K562 (cell line): ENCODE data around the gene PRKAR1B.

Source experiments
- CEBPB ChIP-seq: fragments of 450-650 bp; IDR thresholded peaks from 2 replicates; pipeline ENCODE4 v1.6.1; 2016; ENCODE audit warnings: missing genetic modification characterization, missing compliant biosample characterization
- CHD2 ChIP-seq: IDR thresholded peaks from 2 replicates; pipeline ENCODE4 v1.6.1; 2011; ENCODE audit warnings: low read depth, low read length
- CTCF ChIP-seq, 3 experiments: IDR thresholded peaks in 2 of 3; conservative IDR thresholded peaks in 1 of 3; 2 replicates each; pipeline ENCODE4 v1.5.1; 2011 to 2012; ENCODE audit warnings: low read length in 3 of 3, mild to moderate bottlenecking in 3 of 3, control low read depth in 2 of 3, improper control_type of control experiment in 1 of 3, inconsistent platforms in 1 of 3, low read depth in 1 of 3, mixed read lengths in 1 of 3, moderate library complexity in 1 of 3; ENCODE audit not compliant: insufficient read depth in 2 of 3
- HLTF ChIP-seq: fragments of 450-650 bp; IDR thresholded peaks from 2 replicates; pipeline ENCODE4 v1.6.1; 2016
- MBD1 ChIP-seq: fragments of 250-450 bp; sonication (Bioruptor Pico); IDR thresholded peaks from 2 replicates; pipeline ENCODE4 v1.8.0; 2022; ENCODE audit warnings: inconsistent platforms
- SETDB1 ChIP-seq: IDR thresholded peaks from one replicate; pipeline ENCODE4 v1.6.1; 2012; ENCODE audit warnings: low read length, control low read depth, inconsistent platforms
- SIRT6 ChIP-seq: IDR thresholded peaks from one replicate; pipeline ENCODE4 v1.6.1; 2012; ENCODE audit warnings: low read depth, mild to moderate bottlenecking, control low read depth, inconsistent platforms, low read length, moderate library complexity
- SNIP1 ChIP-seq: fragments of 450-650 bp; IDR thresholded peaks from 2 replicates; pipeline ENCODE4 v1.7.1; 2017; ENCODE audit warnings: low read depth, mild to moderate bottlenecking
- SRF ChIP-seq, 2 experiments: fragments of 250-450, 450-650 bp in 1 of 2; sonication (Bioruptor Pico) in 1 of 2; sonication (generic) in 1 of 2; formaldehyde crosslinking; IDR thresholded peaks; 2 replicates each; pipeline versions ENCODE4 v1.5.0 to v1.5.1; 2020 to 2022; ENCODE audit warnings: mild to moderate bottlenecking in 1 of 2, missing genetic modification reagents in 1 of 2
- TAF7 ChIP-seq: fragments of 450-650 bp; IDR thresholded peaks from 2 replicates; pipeline ENCODE4 v1.6.1; 2016; ENCODE audit warnings: missing genetic modification characterization, missing compliant biosample characterization

- TF ChIP-seq SIRT6 (no peak), CTCF (IDR thresholded peaks at IDR 0.05 in 2 of 3, conservative IDR thresholded peaks at IDR 0.05 in 1 of 3; ENCODE audit: insufficient read depth in 2 of 3, low read depth in 1 of 3, low read length in 3 of 3) (no peak), SNIP1 (no peak), HLTF (no peak), TAF7 (tag) (no peak), CHD2 (no peak), CEBPB (tag) (no peak), MBD1 (CRISPR knock-in tag) (no peak), SRF (CRISPR knock-in tag; IDR thresholded peaks at IDR 0.05) (no peak), SETDB1 (no peak)
Observed at GRCh38 chr7:510782-511281, 216.2 kb downstream of the PRKAR1B start.
